SK-N-SH treated with all-trans-retinoic acid at 6 μM for 48 hours (cell line): ENCODE results near the gene USP6NL.

Source experiments
- ARNTL ChIP-seq: fragments of 450-650 bp; formaldehyde crosslinking; IDR thresholded peaks from 2 replicates; pipeline ENCODE4 v1.5.0; 2020; ENCODE audit warnings: low read depth, mild to moderate bottlenecking, moderate library complexity, borderline replicate concordance
- CREB5 ChIP-seq: fragments of 250-450 bp; sonication (Bioruptor Pico); IDR thresholded peaks from 2 replicates; pipeline ENCODE4 v1.5.1; 2020; ENCODE audit warnings: low read depth, mild to moderate bottlenecking, moderate library complexity
- GLIS3 ChIP-seq: fragments of 250-450 bp; sonication (Bioruptor Pico); IDR thresholded peaks from 2 replicates; pipeline ENCODE4 v1.5.0; 2020; ENCODE audit warnings: mild to moderate bottlenecking, moderate library complexity
- PATZ1 ChIP-seq: fragments of 250-450 bp; sonication (Bioruptor Pico); IDR thresholded peaks from 2 replicates; pipeline ENCODE4 v1.8.0; 2020; ENCODE audit warnings: mild to moderate bottlenecking, moderate library complexity, borderline replicate concordance
- RARB ChIP-seq: fragments of 250-450 bp; sonication (Bioruptor Pico); IDR thresholded peaks from 2 replicates; pipeline ENCODE4 v1.8.0; 2021; ENCODE audit warnings: mild to moderate bottlenecking, moderate library complexity
- SNAI2 ChIP-seq: fragments of 250-450 bp; sonication (Bioruptor Pico); IDR thresholded peaks from 2 replicates; pipeline ENCODE4 v1.5.0; 2020; ENCODE audit warnings: mild to moderate bottlenecking, moderate library complexity
- TCF4 ChIP-seq: fragments of 250-450 bp; sonication (Bioruptor Pico); IDR thresholded peaks from 2 replicates; pipeline ENCODE4 v1.8.0; 2021; ENCODE audit warnings: mild to moderate bottlenecking, moderate library complexity, borderline replicate concordance
- TSHZ2 ChIP-seq: fragments of 250-450 bp; sonication (Bioruptor Pico); IDR thresholded peaks from 2 replicates; pipeline ENCODE4 v1.5.0; 2020; ENCODE audit warnings: mild to moderate bottlenecking, moderate library complexity
- ZC3H10 ChIP-seq: fragments of 250-450 bp; sonication (Bioruptor Pico); IDR thresholded peaks from 2 replicates; pipeline ENCODE4 v1.5.1; 2021; ENCODE audit warnings: mild to moderate bottlenecking, moderate library complexity
- ZFP3 ChIP-seq: fragments of 250-450 bp; sonication (Bioruptor Pico); IDR thresholded peaks from 2 replicates; pipeline ENCODE4 v1.5.0; 2020; ENCODE audit warnings: mild to moderate bottlenecking, moderate library complexity
- ZFP30 ChIP-seq: fragments of 450-650 bp; formaldehyde crosslinking; IDR thresholded peaks from 2 replicates; pipeline ENCODE4 v1.5.0; 2022; ENCODE audit warnings: mild to moderate bottlenecking, moderate library complexity
- ZNF70 ChIP-seq: fragments of 450-650 bp; formaldehyde crosslinking; IDR thresholded peaks from 2 replicates; pipeline ENCODE4 v1.5.0; 2020; ENCODE audit warnings: mild to moderate bottlenecking, moderate library complexity

DNA sequence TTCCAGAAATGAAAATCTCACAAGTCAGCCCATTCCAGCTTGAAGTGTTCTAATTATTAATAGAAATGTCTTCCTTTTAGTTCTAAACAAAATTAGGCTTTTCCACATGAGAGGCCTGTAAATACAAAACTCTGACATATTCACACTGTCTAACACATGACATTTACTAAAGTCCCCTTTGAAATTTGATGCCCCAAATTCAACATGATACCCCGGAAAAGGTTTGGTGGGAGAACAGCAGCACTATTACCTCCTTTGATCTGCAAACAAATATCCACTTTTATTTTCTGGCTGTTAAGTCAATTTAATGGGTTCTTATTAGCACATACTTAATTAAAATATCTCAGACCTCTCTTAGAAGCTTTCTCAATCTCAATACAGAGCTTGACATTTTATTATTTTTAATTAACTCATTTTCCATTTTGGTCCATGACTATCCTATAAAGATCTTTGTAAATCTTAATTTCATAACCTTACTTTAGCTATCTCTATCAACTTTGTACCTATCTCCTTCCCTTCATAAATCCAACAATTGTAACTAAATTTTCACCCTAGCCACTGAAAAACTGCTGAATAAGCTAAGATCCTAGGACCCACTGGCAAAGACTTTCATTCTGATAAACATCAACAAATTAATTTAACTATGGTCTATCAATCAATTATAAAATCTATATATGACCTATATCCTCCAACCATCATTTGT, 63.2 kb downstream of the USP6NL start:
- TF ChIP-seq ZFP3, result no peak
- no peak for TF ChIP-seq GLIS3 (CRISPR knock-in tag)
- no peak for TF ChIP-seq ZFP30 (CRISPR knock-in tag)
- TF ChIP-seq SNAI2 (CRISPR knock-in tag), result no peak
- no peak for TF ChIP-seq PATZ1 (CRISPR knock-in tag)
- no peak for TF ChIP-seq RARB (CRISPR knock-in tag)
- TF ChIP-seq ZC3H10 (CRISPR knock-in tag), result no peak
- no peak for TF ChIP-seq TSHZ2
- TF ChIP-seq ARNTL (CRISPR knock-in tag), result no peak
- no peak for TF ChIP-seq ZNF70 (CRISPR knock-in tag)
- no peak for TF ChIP-seq TCF4 (CRISPR knock-in tag)
- no peak for TF ChIP-seq CREB5 (CRISPR knock-in tag)
